H9 (cell line): ENCODE measurements around the gene FAM131C. TPM values are rescaled to one million over a fixed set of nuclear protein-coding genes. Genes with fewer than 3 reads are reported as not detected.

Experiments
- DNase-seq: peaks from one replicate; pipeline ENCODE4 v3.0.0-alpha.2; 2017
- H2AFZ ChIP-seq: one replicate; pipeline ENCODE4 v1.6.1; 2013; ENCODE audit warnings: mild to moderate bottlenecking, low read length, control low read depth, moderate library complexity
- H2AK5ac ChIP-seq: 2 replicates; pipeline ENCODE4 v1.6.1; 2013; ENCODE audit warnings: low read length, control low read depth, mixed read lengths; ENCODE audit not compliant: insufficient read length
- H2BK120ac ChIP-seq: one replicate; pipeline ENCODE4 v1.6.1; 2013; ENCODE audit warnings: low read depth, mild to moderate bottlenecking, low read length, control low read depth, inconsistent platforms; ENCODE audit not compliant: poor library complexity, severe bottlenecking
- H2BK12ac ChIP-seq: 2 replicates; pipeline ENCODE4 v1.6.1; 2013; ENCODE audit warnings: low read length, control low read depth, mixed read lengths, low read depth; ENCODE audit not compliant: insufficient read length
- H2BK15ac ChIP-seq: 2 replicates; pipeline ENCODE4 v1.6.1; 2013; ENCODE audit warnings: low read depth, low read length, control low read depth
- H2BK20ac ChIP-seq: one replicate; pipeline ENCODE4 v1.6.1; 2013; ENCODE audit warnings: low read depth, mild to moderate bottlenecking, low read length, control low read depth, inconsistent platforms; ENCODE audit not compliant: poor library complexity, severe bottlenecking
- H2BK5ac ChIP-seq: 2 replicates; pipeline ENCODE4 v1.6.1; 2013; ENCODE audit warnings: low read length, control low read depth, mixed read lengths; ENCODE audit not compliant: insufficient read length
- H3K14ac ChIP-seq: 2 replicates; pipeline ENCODE4 v1.6.1; 2013; ENCODE audit warnings: low read length, control low read depth; ENCODE audit not compliant: insufficient read depth
- H3K18ac ChIP-seq: 2 replicates; pipeline ENCODE4 v1.6.1; 2013; ENCODE audit warnings: low read depth, mild to moderate bottlenecking, mixed read lengths, low read length, control low read depth; ENCODE audit not compliant: insufficient read length
- H3K23ac ChIP-seq: 2 replicates; pipeline ENCODE4 v1.6.1; 2013; ENCODE audit warnings: low read length, control low read depth, mixed read lengths, low read depth; ENCODE audit not compliant: insufficient read length
- H3K23me2 ChIP-seq: 2 replicates; pipeline ENCODE4 v1.6.1; 2013; ENCODE audit warnings: low read depth, mild to moderate bottlenecking, mixed read lengths, low read length, control low read depth; ENCODE audit not compliant: insufficient read length, poor library complexity, severe bottlenecking
- H3K27ac ChIP-seq: 2 replicates; pipeline ENCODE4 v1.5.1; 2013; ENCODE audit warnings: low read length, control low read depth, mixed read lengths, low read depth; ENCODE audit not compliant: insufficient read length
- H3K27me3 ChIP-seq: 2 replicates; pipeline ENCODE4 v1.6.1; 2013; ENCODE audit warnings: low read length, control low read depth, inconsistent platforms; ENCODE audit not compliant: insufficient read depth
- H3K4ac ChIP-seq: 2 replicates; pipeline ENCODE4 v1.6.1; 2013; ENCODE audit warnings: low read depth, mild to moderate bottlenecking, control low read depth, inconsistent platforms, low read length, moderate library complexity
- H3K4me1 ChIP-seq: 2 replicates; pipeline ENCODE4 v1.6.1; 2013; ENCODE audit warnings: low read length, control low read depth, inconsistent platforms; ENCODE audit not compliant: insufficient read depth
- H3K4me2 ChIP-seq: 2 replicates; pipeline ENCODE4 v1.6.1; 2013; ENCODE audit warnings: low read length, control low read depth, mixed read lengths; ENCODE audit not compliant: insufficient read length, insufficient read depth
- H3K56ac ChIP-seq: 2 replicates; pipeline ENCODE4 v1.6.1; 2013; ENCODE audit warnings: low read depth, mild to moderate bottlenecking, mixed read lengths, low read length, control low read depth; ENCODE audit not compliant: insufficient read length
- H3K79me1 ChIP-seq: 2 replicates; pipeline ENCODE4 v1.6.1; 2013; ENCODE audit warnings: low read depth, mild to moderate bottlenecking, moderate library complexity, low read length, control low read depth, inconsistent platforms; ENCODE audit not compliant: insufficient read depth, poor library complexity, severe bottlenecking
- H3K79me2 ChIP-seq: 2 replicates; pipeline ENCODE4 v1.6.1; 2013; ENCODE audit warnings: low read length, control low read depth, inconsistent platforms; ENCODE audit not compliant: insufficient read depth
- H3K9ac ChIP-seq: 2 replicates; pipeline ENCODE4 v1.6.1; 2013; ENCODE audit warnings: low read length, control low read depth, mixed read lengths; ENCODE audit not compliant: insufficient read length; ENCODE audit errors: extremely low read depth
- H3K9me3 ChIP-seq: one replicate; pipeline ENCODE4 v1.6.1; 2013; ENCODE audit warnings: low read depth, low read length, inconsistent platforms; ENCODE audit not compliant: control insufficient read depth
- H3T11ph ChIP-seq: one replicate; pipeline ENCODE4 v1.6.1; 2013; ENCODE audit warnings: mild to moderate bottlenecking, low read length, control low read depth, inconsistent platforms
- H4K20me1 ChIP-seq: one replicate; pipeline ENCODE4 v1.6.1; 2013; ENCODE audit not compliant: control insufficient read depth, insufficient read length, insufficient read depth
- H4K5ac ChIP-seq: 2 replicates; pipeline ENCODE4 v1.6.1; 2013; ENCODE audit warnings: low read depth, mild to moderate bottlenecking, mixed read lengths, low read length, control low read depth; ENCODE audit not compliant: insufficient read length
- H4K8ac ChIP-seq: replicated peaks from 2 replicates; pipeline ENCODE4 v1.6.1; 2013; ENCODE audit warnings: low read length, control low read depth, mixed read lengths, low read depth; ENCODE audit not compliant: insufficient read length
- H4K91ac ChIP-seq: 2 replicates; pipeline ENCODE4 v1.6.1; 2013; ENCODE audit warnings: low read depth, mild to moderate bottlenecking, moderate library complexity, mixed read lengths, low read length, control low read depth; ENCODE audit not compliant: insufficient read length
- H3K27ac Mint-ChIP-seq, 3 experiments: 2 replicates in 2 of 3; 3 replicates in 1 of 3; pipeline ENCODE4 v1.8.0; 2020 to 2021; ENCODE audit warnings: mixed read lengths in 3 of 3, mild to moderate bottlenecking in 1 of 3, moderate library complexity in 1 of 3
- H3K27me3 Mint-ChIP-seq: 2 replicates; pipeline ENCODE4 v1.8.0; 2021; ENCODE audit warnings: low read depth, mild to moderate bottlenecking, moderate library complexity, mixed read lengths
- H3K36me3 Mint-ChIP-seq, 3 experiments: 2 replicates in 2 of 3; 3 replicates in 1 of 3; pipeline ENCODE4 v1.8.0; 2020 to 2021; ENCODE audit warnings: low read depth in 3 of 3, mixed read lengths in 3 of 3; ENCODE audit not compliant: insufficient read depth in 1 of 3
- H3K4me1 Mint-ChIP-seq, 2 experiments: 2 replicates each; pipeline ENCODE4 v1.8.0; 2020; ENCODE audit warnings: mixed read lengths in 2 of 2
- H3K4me3 Mint-ChIP-seq, 2 experiments: 2 replicates in 1 of 2; 3 replicates in 1 of 2; pipeline ENCODE4 v1.8.0; 2020 to 2021; ENCODE audit warnings: mild to moderate bottlenecking in 2 of 2, mixed read lengths in 2 of 2, moderate library complexity in 1 of 2
- H3K9me3 Mint-ChIP-seq, 2 experiments: 2 replicates in 1 of 2; 3 replicates in 1 of 2; pipeline ENCODE4 v1.8.0; 2020; ENCODE audit warnings: mild to moderate bottlenecking in 2 of 2, mixed read lengths in 2 of 2, moderate library complexity in 1 of 2
- WGBS: extraction: QIAGEN DNeasy Blood & Tissue Kit; methylation state at CpG from one replicate; pipeline ENCODE4 v1.1.7; 2013; ENCODE audit warnings: missing lambda C conversion rate, low lambda C conversion rate, mixed read lengths; ENCODE audit not compliant: insufficient read length; ENCODE audit errors: extremely low coverage; 5-methylcytosine and 5-hydroxymethylcytosine counted together
- total RNA-seq: library from RNA; stranded (reverse); gene quantifications from 2 replicates; pipeline ENCODE4 v1.2.1, GENCODE V29; 2021
- TF ChIP-seq, protein P1 (sequence below): fragments of 200-600 bp; sonication (generic); conservative IDR thresholded peaks from 3 replicates; pipeline ENCODE4 v1.8.0; 2021; ENCODE audit warnings: antibody characterized with exemption, mild to moderate bottlenecking

FAM131C gene
- total RNA-seq, 1 experiment from 2014 or later = 0.61 TPM

DNA sequence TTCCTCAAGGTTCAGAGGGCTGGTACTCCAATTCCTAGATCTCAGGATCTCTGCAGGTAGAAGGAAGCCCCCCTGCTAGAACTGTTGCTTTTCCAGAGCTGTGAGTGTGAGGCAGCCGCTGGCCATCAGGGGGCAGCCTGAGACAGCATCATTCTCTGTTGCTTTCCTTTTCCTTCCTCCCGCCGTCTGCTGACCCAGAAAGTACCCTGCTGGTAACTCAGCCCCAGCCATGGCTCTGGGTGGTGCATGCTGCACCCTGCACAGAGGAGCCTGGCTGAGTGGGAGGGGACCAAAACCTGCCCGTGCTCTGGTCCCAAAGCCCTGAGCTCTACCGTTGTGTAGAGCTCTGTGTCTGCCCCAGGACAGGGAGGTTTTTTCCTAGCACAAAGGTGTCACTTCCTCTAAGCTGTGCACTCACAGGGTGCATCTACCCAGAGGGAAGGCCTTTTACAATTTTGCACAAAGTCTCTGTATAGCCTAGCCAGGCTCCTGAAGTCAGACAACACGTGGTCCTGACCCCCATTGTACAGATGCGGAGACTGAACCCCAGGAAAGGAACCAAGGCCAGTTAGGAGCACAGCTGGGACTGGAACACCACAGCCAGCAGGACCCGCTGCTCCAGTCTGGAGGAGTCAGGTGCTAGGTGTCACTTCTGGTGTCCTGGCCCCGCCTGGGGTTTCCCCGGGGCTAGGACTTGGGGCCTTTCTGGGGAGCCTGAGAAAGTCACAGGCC is 5.6 kb upstream of the FAM131C start:
- no peaks in the 10 kb centered on the region for H3K23me2 ChIP-seq
- peak; percentile 88 for DNase-seq
- H4K8ac ChIP-seq = no peak overlapping the region
- H3K18ac ChIP-seq = no peak overlapping the region
- no peaks in the 10 kb centered on the region for H3K4me1 ChIP-seq
- Mint-ChIP-seq H3K9me3 (no peaks in the 10 kb centered on the region; a peak in 1 of 5 replicates), H3K36me3 (no peaks in the 10 kb centered on the region), H3K27ac (peak overlapping the region in 1 of 3 experiments; percentile 70; a peak in 1 of 7 replicates), H3K27me3 (peaks cover 40% of the 10 kb centered on the region), H3K4me3 (no peak overlapping the region), H3K4me1 (peaks cover 13% of the 10 kb centered on the region in 2 experiments)
- H3K56ac ChIP-seq = no peak overlapping the region
- H3K27ac ChIP-seq = no peak overlapping the region
- no peaks in the 10 kb centered on the region for H3K9me3 ChIP-seq
- H4K5ac ChIP-seq = no peak overlapping the region
- no peak overlapping the region for H2BK5ac ChIP-seq
- H3K79me2 ChIP-seq = no peaks in the 10 kb centered on the region
- H2BK12ac ChIP-seq = no peak overlapping the region
- no peak overlapping the region for H2AFZ ChIP-seq
- H3K27me3 ChIP-seq = peaks cover 4% of the 10 kb centered on the region; the same call in 1 of the 2 replicates
- WGBS = no CpG with 5 or more reads among the region's 10 CpGs
- H4K20me1 ChIP-seq = no peaks in the 10 kb centered on the region
- no peak overlapping the region for H3K14ac ChIP-seq
- no peak overlapping the region for H2BK15ac ChIP-seq
- H3K9ac ChIP-seq = no peak overlapping the region
- TF ChIP-seq, protein P1, sequence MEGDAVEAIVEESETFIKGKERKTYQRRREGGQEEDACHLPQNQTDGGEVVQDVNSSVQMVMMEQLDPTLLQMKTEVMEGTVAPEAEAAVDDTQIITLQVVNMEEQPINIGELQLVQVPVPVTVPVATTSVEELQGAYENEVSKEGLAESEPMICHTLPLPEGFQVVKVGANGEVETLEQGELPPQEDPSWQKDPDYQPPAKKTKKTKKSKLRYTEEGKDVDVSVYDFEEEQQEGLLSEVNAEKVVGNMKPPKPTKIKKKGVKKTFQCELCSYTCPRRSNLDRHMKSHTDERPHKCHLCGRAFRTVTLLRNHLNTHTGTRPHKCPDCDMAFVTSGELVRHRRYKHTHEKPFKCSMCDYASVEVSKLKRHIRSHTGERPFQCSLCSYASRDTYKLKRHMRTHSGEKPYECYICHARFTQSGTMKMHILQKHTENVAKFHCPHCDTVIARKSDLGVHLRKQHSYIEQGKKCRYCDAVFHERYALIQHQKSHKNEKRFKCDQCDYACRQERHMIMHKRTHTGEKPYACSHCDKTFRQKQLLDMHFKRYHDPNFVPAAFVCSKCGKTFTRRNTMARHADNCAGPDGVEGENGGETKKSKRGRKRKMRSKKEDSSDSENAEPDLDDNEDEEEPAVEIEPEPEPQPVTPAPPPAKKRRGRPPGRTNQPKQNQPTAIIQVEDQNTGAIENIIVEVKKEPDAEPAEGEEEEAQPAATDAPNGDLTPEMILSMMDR = peak; percentile 94
- no peak overlapping the region for H2AK5ac ChIP-seq
- H3K79me1 ChIP-seq = no peaks in the 10 kb centered on the region
- no peak overlapping the region for H3K23ac ChIP-seq
- H3T11ph ChIP-seq = no peak overlapping the region
- no peak overlapping the region for H2BK120ac ChIP-seq
- no peak overlapping the region for H4K91ac ChIP-seq
- no peak overlapping the region for H3K4me2 ChIP-seq
- no peak overlapping the region for H3K4ac ChIP-seq
- H2BK20ac ChIP-seq = no peak overlapping the region
